Gastrocnemius medialis (tissue), 4 donors: Measurements from ENCODE around the gene LSM14A. TPM values are rescaled to one million over a fixed set of nuclear protein-coding genes. Genes with fewer than 3 reads are reported as not detected.
"Not testable (repeated sequence)": the region's sequence is repeated elsewhere in the genome, so short reads cannot be mapped to it uniquely, and the experiment has no call there.

ENCODE experiments used
- ATAC-seq, 2 donors: fragments of 150-250 bp; one replicate each; pipeline ENCODE4 v1.9.1; 2016
- DNase-seq, 2 donors: peaks; one replicate each; pipeline ENCODE4 v3.0.0-alpha.2; 2019
- H3K27ac ChIP-seq, 4 donors: fragments of 200-600 bp; sonication (generic); 1 replicate in 1 of 4; 2 replicates in 3 of 4; pipeline ENCODE4 v1.5.1; 2016 to 2018; ENCODE audit warnings: mild to moderate bottlenecking in 2 of 4, moderate library complexity in 1 of 4
- H3K27me3 ChIP-seq, 3 donors: fragments of 200-600 bp; sonication (generic) in 2 of 3; 1 replicate in 1 of 3; 2 replicates in 2 of 3; pipeline versions ENCODE4 v1.5.1 to v1.6.0; 2016 to 2019; ENCODE audit warnings: mild to moderate bottlenecking in 1 of 3, moderate library complexity in 1 of 3
- H3K36me3 ChIP-seq, 2 donors: fragments of 200-600 bp; sonication (generic) in 1 of 2; one replicate each; pipeline ENCODE4 v1.5.1; 2017 to 2018
- H3K4me1 ChIP-seq, 2 donors: fragments of 200-600 bp; sonication (generic) in 1 of 2; one replicate each; pipeline ENCODE4 v1.5.1; 2016 to 2017; ENCODE audit warnings: mild to moderate bottlenecking in 2 of 2
- H3K4me3 ChIP-seq, 4 donors: fragments of 200-600 bp; sonication (generic) in 3 of 4; 1 replicate in 1 of 4; 2 replicates in 3 of 4; pipeline ENCODE4 v1.5.1; 2016 to 2019; ENCODE audit warnings: mild to moderate bottlenecking in 2 of 4
- H3K9me3 ChIP-seq, 3 donors: fragments of 200-600 bp; sonication (generic) in 2 of 3; 1 replicate in 1 of 3; 2 replicates in 2 of 3; pipeline ENCODE4 v1.5.1; 2016 to 2019
- CTCF ChIP-seq, 5 experiments: fragments of 450-650 bp in 3 of 5; fragments of 200-600 bp in 2 of 5; sonication (generic) in 2 of 5; IDR thresholded peaks in 4 of 5; conservative IDR thresholded peaks in 1 of 5; 1 replicate in 4 of 5; 2 replicates in 1 of 5; pipeline ENCODE4 v1.5.1; 2016 to 2019; ENCODE audit warnings: antibody characterized with exemption in 5 of 5, mild to moderate bottlenecking in 3 of 5, moderate library complexity in 3 of 5
- POLR2A ChIP-seq, 2 donors: fragments of 450-650 bp; IDR thresholded peaks; one replicate each; pipeline ENCODE4 v1.6.1; 2017; ENCODE audit warnings: antibody characterized with exemption in 2 of 2, mild to moderate bottlenecking in 2 of 2, moderate library complexity in 2 of 2
- in situ Hi-C, 4 donors: fragments of 200-750 bp; cut with MboI; loops; one replicate each; pipeline versions ENCODE4 v1.15.0 to v1.8.0; 2017; ENCODE audit warnings: low sequenced_read_pairs in 4 of 4
- intact Hi-C: fragments of 100-400 bp; cut with DNase I; formaldehyde crosslinking; loops from one replicate; pipeline ENCODE4 v1.15.1; 2023; ENCODE audit warnings: low total_unique reads
- total RNA-seq, 4 donors: library from RNA; depleted of rRNA; stranded (reverse); fragments of >200 nt; gene quantifications; one replicate each; pipeline versions ENCODE4 v1.1.0 to v1.2.3, GENCODE V29; 2016

Gene LSM14A
- total RNA-seq, 4 donors from 2014 or later, result 104 to 120 (median 115) TPM

- H3K27ac ChIP-seq, result no peak overlapping the region
- no peaks in the 10 kb centered on the region for H3K27me3 ChIP-seq
- H3K4me1 ChIP-seq, result peaks cover 0 to 10% of the 10 kb centered on the region in 2 donors
- no peaks in the 10 kb centered on the region for H3K9me3 ChIP-seq
- intact Hi-C loops (no loop called here), in situ Hi-C loops (loop anchor here in 2 of 4 donors (25.0 kb wide), 1 partner anchor 101 kb away; no protein-coding TSS in a partner anchor)
- ATAC-seq (no peak), DNase-seq (no peak)
- H3K36me3 ChIP-seq, result no peaks in the 10 kb centered on the region
- TF ChIP-seq CTCF (IDR thresholded peaks at IDR 0.05 in 4 of 5, conservative IDR thresholded peaks at IDR 0.05 in 1 of 5), result no peak
- no peak for TF ChIP-seq POLR2A (IDR thresholded peaks at IDR 0.05)
- H3K4me3 ChIP-seq, result no peak overlapping the region
Observed at GRCh38 chr19:34236035-34236987, 64.0 kb downstream of the LSM14A start.

DNA sequence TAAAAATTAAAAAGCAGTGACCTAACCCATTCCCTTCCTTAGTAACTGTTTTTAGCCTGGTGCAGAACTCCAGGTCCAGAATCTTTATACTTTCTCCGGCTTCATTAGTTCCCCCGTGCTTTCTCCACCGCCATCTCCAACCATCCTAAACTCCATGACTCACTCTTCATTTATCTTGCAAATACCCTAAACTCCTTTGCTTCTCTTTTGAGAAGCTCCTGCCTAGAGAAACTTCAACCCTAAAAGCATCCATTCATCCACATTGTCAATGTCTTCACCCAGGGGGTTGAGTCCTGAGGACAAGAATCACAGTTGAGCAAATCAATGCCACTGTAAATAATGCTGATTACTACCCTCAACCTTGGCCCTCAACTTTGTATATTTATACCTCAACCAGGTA is 65.0 kb downstream of the LSM14A start:
- intact Hi-C loops (no loop called here), in situ Hi-C loops (loop anchor here in 2 of 4 donors (25.0 kb wide), 1 partner anchor 100 kb away; no protein-coding TSS in a partner anchor)
- no peaks in the 10 kb centered on the region for H3K36me3 ChIP-seq
- H3K9me3 ChIP-seq, result no peaks in the 10 kb centered on the region
- no peak overlapping the region for H3K4me3 ChIP-seq
- H3K4me1 ChIP-seq, result peaks cover 0 to 10% of the 10 kb centered on the region in 2 donors
- ATAC-seq (no peak), DNase-seq (no peak)
- H3K27me3 ChIP-seq, result no peaks in the 10 kb centered on the region
- no peak overlapping the region for H3K27ac ChIP-seq
- TF ChIP-seq POLR2A (IDR thresholded peaks at IDR 0.05), result no peak

DNA sequence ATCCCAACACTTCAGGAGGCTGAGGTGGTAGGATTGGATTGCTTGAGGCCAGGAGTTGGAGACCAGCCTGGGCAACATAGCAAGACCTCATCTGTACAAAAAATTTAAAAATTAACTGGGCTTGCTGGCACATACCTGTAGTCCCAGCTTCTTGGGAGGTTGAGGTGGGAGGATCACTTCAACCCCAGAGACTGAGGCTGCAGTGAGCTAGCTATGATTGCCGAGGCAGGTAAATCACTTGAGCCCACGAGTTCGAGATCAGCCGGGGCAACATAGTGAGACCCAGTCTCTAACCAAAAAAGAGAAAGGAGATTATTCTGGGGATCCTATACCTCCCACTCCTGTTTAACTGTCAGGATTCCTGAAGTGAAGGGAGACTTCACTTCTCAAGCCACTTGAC is 65.6 kb downstream of the LSM14A start:
- no peak overlapping the region for H3K4me3 ChIP-seq
- in situ Hi-C loops (loop anchor here in 2 of 4 donors (25.0 kb wide), 1 partner anchor 99 kb away; no protein-coding TSS in a partner anchor), intact Hi-C loops (no loop called here)
- no peaks in the 10 kb centered on the region for H3K9me3 ChIP-seq
- TF ChIP-seq CTCF (IDR thresholded peaks at IDR 0.05 in 4 of 5, conservative IDR thresholded peaks at IDR 0.05 in 1 of 5) (no peak), POLR2A (IDR thresholded peaks at IDR 0.05) (no peak)
- no peaks in the 10 kb centered on the region for H3K36me3 ChIP-seq
- no peaks in the 10 kb centered on the region for H3K27me3 ChIP-seq
- no peak overlapping the region for H3K27ac ChIP-seq
- H3K4me1 ChIP-seq, result peaks cover 0 to 3% of the 10 kb centered on the region in 2 donors
- DNase-seq (no peak), ATAC-seq (no peak)

- in situ Hi-C loops (loop anchor here in 2 of 4 donors (25.0 kb wide), 1 partner anchor 96 kb away; no protein-coding TSS in a partner anchor), intact Hi-C loops (no loop called here)
- Histone ChIP-seq H3K4me3 (no peak overlapping the region), H3K9me3 (no peaks in the 10 kb centered on the region), H3K4me1 (peaks cover 9 to 14% of the 10 kb centered on the region in 2 donors), H3K27me3 (no peaks in the 10 kb centered on the region), H3K27ac (no peak overlapping the region), H3K36me3 (no peaks in the 10 kb centered on the region)
- ATAC-seq, result peak in 1 of 2 donors; percentile 39
- DNase-seq, result peak in 1 of 2 donors; percentile 63
- TF ChIP-seq CTCF (IDR thresholded peaks at IDR 0.05 in 4 of 5, conservative IDR thresholded peaks at IDR 0.05 in 1 of 5), result peak in 2 of 5 experiments; percentile 7 to 9
- TF ChIP-seq POLR2A (IDR thresholded peaks at IDR 0.05), result no peak
Observed at GRCh38 chr19:34241513-34242337, 69.4 kb downstream of the LSM14A start.

GRCh38 chr19:34243138-34243875 is 71.0 kb downstream of the LSM14A start:
- H3K4me3 ChIP-seq, H3K27me3 ChIP-seq, intact Hi-C loops, H3K36me3 ChIP-seq, H3K9me3 ChIP-seq: not testable (repeated sequence)
- H3K27ac ChIP-seq, result peak overlapping the region in 2 of 4 donors; percentile 35 to 36
- H3K4me1 ChIP-seq, result peaks cover 9 to 14% of the 10 kb centered on the region in 2 donors
- in situ Hi-C loops, result loop anchor here in 2 of 4 donors (25.0 kb wide), 1 partner anchor 94 kb away; no protein-coding TSS in a partner anchor
- DNase-seq (peak; percentile 18 to 75), ATAC-seq (peak; percentile 96 to 98)
